Measurements from ENCODE around the gene SPOCK3. TPM values are rescaled to one million over a fixed set of nuclear protein-coding genes. Genes with fewer than 3 reads are reported as not detected.

Gene SPOCK3
- polyA plus RNA-seq, 3 donors: 0.31 to 1.9 (median 1.2) TPM

DNA sequence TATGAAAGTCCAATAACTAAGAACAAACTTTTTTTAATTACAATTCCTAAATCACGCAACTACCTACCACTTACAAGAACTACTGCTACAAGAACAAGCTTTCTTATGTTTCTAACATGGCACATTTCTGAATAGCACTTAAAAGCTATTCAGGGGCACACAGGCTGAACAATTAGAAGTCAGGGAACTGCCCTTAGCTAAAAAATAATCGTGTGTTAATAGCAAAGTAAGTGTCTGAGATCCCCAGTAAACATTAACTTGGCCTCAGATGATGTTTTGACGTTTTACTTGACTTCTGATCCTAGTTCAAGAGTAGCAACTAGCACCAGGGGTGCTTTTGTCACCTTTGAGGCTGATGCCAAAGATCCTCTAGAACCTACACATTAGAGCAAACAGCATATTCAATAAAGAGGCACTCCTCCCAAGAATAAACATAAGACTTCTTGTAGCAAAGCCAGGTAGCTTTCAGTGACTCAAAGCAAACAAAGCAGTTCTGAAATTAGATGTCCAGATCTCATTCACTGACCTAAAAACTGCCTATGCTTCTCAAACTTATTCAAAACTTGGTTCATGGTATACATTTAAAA is 16.2 kb downstream of the SPOCK3 start:
- Histone ChIP-seq H3K9me3 (replicated peaks in 1 of 2; ENCODE audit: control insufficient read depth in 1 of 2, insufficient read depth in 1 of 2, low read length in 2 of 2) (no peaks in the 10 kb centered on the region), H3K79me2 (ENCODE audit: insufficient read depth, low read length) (no peaks in the 10 kb centered on the region), H3K27me3 (ENCODE audit: control insufficient read depth in 2 of 2, insufficient read depth in 2 of 2, low read length in 2 of 2) (no peaks in the 10 kb centered on the region), H3K36me3 (replicated peaks in 1 of 2; ENCODE audit: control insufficient read depth in 1 of 2, insufficient read depth in 2 of 2, low read length in 2 of 2) (no peaks in the 10 kb centered on the region), H3K27ac (ENCODE audit: low read depth in 1 of 2, low read length in 2 of 2) (no peak overlapping the region), H3K4me1 (ENCODE audit: control insufficient read depth in 1 of 2, insufficient read depth in 2 of 2, low read length in 2 of 2) (peaks cover 13 to 14% of the 10 kb centered on the region in 2 donors), H4K20me1 (ENCODE audit: insufficient read depth, low read length) (no peaks in the 10 kb centered on the region), H3K4me3 (replicated peaks in 1 of 3; ENCODE audit: low read depth in 2 of 3, low read length in 3 of 3) (no peak overlapping the region), H3K9ac (ENCODE audit: insufficient read depth, low read length, poor library complexity, severe bottlenecking) (no peak overlapping the region), H2AFZ (ENCODE audit: insufficient read depth, low read depth, low read length, poor library complexity, severe bottlenecking) (no peak overlapping the region), H3K4me2 (replicated peaks; ENCODE audit: extremely low read depth, low read length, poor library complexity, severe bottlenecking) (no peak overlapping the region)
- no peak overlapping the region for H3K4me3 Mint-ChIP-seq
- intact Hi-C loops (cut with micrococcal nuclease): no loop called here
- H3K4me1 Mint-ChIP-seq: peaks cover 13% of the 10 kb centered on the region
- peaks cover 0 to 6% (median 0%) of the 10 kb centered on the region in 7 donors for H3K9me3 Mint-ChIP-seq
- no peaks in the 10 kb centered on the region for H3K27me3 Mint-ChIP-seq (ENCODE audit: low read depth in 3 of 3)
- no peak overlapping the region for H3K27ac Mint-ChIP-seq
- no peak for DNase-seq
- no peak for TF ChIP-seq CTCF (IDR thresholded peaks at IDR 0.05)
- 89% methylated on average over 2 of the region's 3 CpGs for WGBS (ENCODE audit: insufficient coverage)
- no peaks in the 10 kb centered on the region for H3K36me3 Mint-ChIP-seq

GRCh38 chr4:167216783-167217182 is 17.5 kb downstream of the SPOCK3 start:
- intact Hi-C loops (cut with micrococcal nuclease): no loop called here
- H3K4me1 Mint-ChIP-seq: peaks cover 9% of the 10 kb centered on the region
- H3K4me2 ChIP-seq (replicated peaks; ENCODE audit: extremely low read depth, low read length, poor library complexity, severe bottlenecking): no peak overlapping the region

More at GRCh38 chr4:167216783-167217182, 17.5 kb downstream of the SPOCK3 start:
- H3K4me3 ChIP-seq (replicated peaks in 1 of 3; ENCODE audit: low read depth in 2 of 3, low read length in 3 of 3): no peak overlapping the region
- H3K27me3 ChIP-seq (ENCODE audit: control insufficient read depth in 2 of 2, insufficient read depth in 2 of 2, low read length in 2 of 2): no peaks in the 10 kb centered on the region
- peaks cover 10 to 11% of the 10 kb centered on the region in 2 donors for H3K4me1 ChIP-seq (ENCODE audit: control insufficient read depth in 1 of 2, insufficient read depth in 2 of 2, low read length in 2 of 2)
- no peaks in the 10 kb centered on the region for H3K79me2 ChIP-seq (ENCODE audit: insufficient read depth, low read length)
- no peaks in the 10 kb centered on the region for H3K27me3 Mint-ChIP-seq (ENCODE audit: low read depth in 3 of 3)
- TF ChIP-seq CTCF (IDR thresholded peaks at IDR 0.05): no peak
- H3K9ac ChIP-seq (ENCODE audit: insufficient read depth, low read length, poor library complexity, severe bottlenecking): no peak overlapping the region
- no peak overlapping the region for H3K27ac Mint-ChIP-seq
- H3K36me3 Mint-ChIP-seq: no peaks in the 10 kb centered on the region
- H3K9me3 Mint-ChIP-seq: peaks cover 0 to 7% (median 0%) of the 10 kb centered on the region in 7 donors
- H4K20me1 ChIP-seq (ENCODE audit: insufficient read depth, low read length): no peaks in the 10 kb centered on the region
- no peak overlapping the region for H3K27ac ChIP-seq (ENCODE audit: low read depth in 1 of 2, low read length in 2 of 2)
- no peaks in the 10 kb centered on the region for H3K36me3 ChIP-seq (replicated peaks in 1 of 2; ENCODE audit: control insufficient read depth in 1 of 2, insufficient read depth in 2 of 2, low read length in 2 of 2)
- WGBS (ENCODE audit: insufficient coverage): no CpG with 5 or more reads among the region's 2 CpGs
- no peak overlapping the region for H2AFZ ChIP-seq (ENCODE audit: insufficient read depth, low read depth, low read length, poor library complexity, severe bottlenecking)
- DNase-seq: no peak
- H3K4me3 Mint-ChIP-seq: no peak overlapping the region
- no peaks in the 10 kb centered on the region for H3K9me3 ChIP-seq (replicated peaks in 1 of 2; ENCODE audit: control insufficient read depth in 1 of 2, insufficient read depth in 1 of 2, low read length in 2 of 2)

All from CD14-positive monocyte (primary cell).